GM06990 (cell line): ENCODE measurements around the gene OR51I2.

ENCODE experiments used
- DNase-seq: peaks from one replicate; pipeline ENCODE4 v3.0.0-alpha.2; 2011; ENCODE audit not compliant: insufficient read length; ENCODE audit errors: extremely low read depth
- H3K27me3 ChIP-seq: replicated peaks from 2 replicates; pipeline ENCODE4 v1.6.0; 2011; ENCODE audit warnings: low read length; ENCODE audit not compliant: control insufficient read depth, insufficient read depth
- H3K36me3 ChIP-seq: 2 replicates; pipeline ENCODE4 v1.5.1; 2011; ENCODE audit warnings: low read length; ENCODE audit not compliant: control insufficient read depth, insufficient read depth
- H3K4me3 ChIP-seq: replicated peaks from 2 replicates; pipeline ENCODE4 v1.5.1; 2011; ENCODE audit warnings: low read depth, mild to moderate bottlenecking, control low read depth, low read length
- CTCF ChIP-seq: IDR thresholded peaks from 2 replicates; pipeline ENCODE4 v1.5.1; 2011; ENCODE audit warnings: low read length, control low read depth, mild to moderate bottlenecking, inconsistent platforms; ENCODE audit not compliant: insufficient read depth, poor library complexity, severe bottlenecking

Gene OR51I2

GRCh38 chr11:5476186-5476819, 27.2 kb downstream of the OR51I2 start:
- peak; percentile 76 for TF ChIP-seq CTCF
- Histone ChIP-seq H3K36me3 (no peaks in the 10 kb centered on the region), H3K27me3 (no peaks in the 10 kb centered on the region), H3K4me3 (no peak overlapping the region)
- DNase-seq = peak; percentile 3

GRCh38 chr11:5486003-5486402, 36.9 kb downstream of the OR51I2 start:
- H3K4me3 ChIP-seq = no peak overlapping the region
- DNase-seq = no peak
- H3K36me3 ChIP-seq = no peaks in the 10 kb centered on the region
- TF ChIP-seq CTCF = no peak
- no peaks in the 10 kb centered on the region; the same call in 1 of the 2 replicates for H3K27me3 ChIP-seq

GRCh38 chr11:5486421-5486820, 37.3 kb downstream of the OR51I2 start:
- no peak overlapping the region for H3K4me3 ChIP-seq
- DNase-seq = no peak
- TF ChIP-seq CTCF = no peak
- no peaks in the 10 kb centered on the region; the same call in 1 of the 2 replicates for H3K27me3 ChIP-seq
- no peaks in the 10 kb centered on the region for H3K36me3 ChIP-seq

- Histone ChIP-seq H3K27me3 (no peaks in the 10 kb centered on the region; the same call in 1 of the 2 replicates), H3K4me3 (no peak within 1 kb of the TSS), H3K36me3 (no peaks in the 10 kb centered on the region)
- no peak for DNase-seq
- no peak for TF ChIP-seq CTCF
Observed at GRCh38 chr11:5488385-5488784, 39.3 kb downstream of the OR51I2 start, which contains the start of gene OR52D1. TSS of gene OR52D1 (plus strand) at chr11:5488685. CDS start at chr11:5488707, 22 bp downstream.

GRCh38 chr11:5488798-5489399, 39.8 kb downstream of the OR51I2 start:
- no peak for DNase-seq
- TF ChIP-seq CTCF = no peak
- no peaks in the 10 kb centered on the region; the same call in 1 of the 2 replicates for H3K27me3 ChIP-seq

More at GRCh38 chr11:5488798-5489399, 39.8 kb downstream of the OR51I2 start:
- no peak overlapping the region for H3K4me3 ChIP-seq
- H3K36me3 ChIP-seq = no peaks in the 10 kb centered on the region
